HepG2 (cell line): ENCODE data around the gene ENSA. TPM values are rescaled to one million over a fixed set of nuclear protein-coding genes. Genes with fewer than 3 reads are reported as not detected.

Source experiments
- ATAC-seq: fragments of 200-7000 bp; cut with Tn5 transposase; 3 replicates; pipeline ENCODE4 v1.9.1; 2020; ENCODE audit warnings: mild to moderate bottlenecking, moderate library complexity
- BruUV-seq: library from RNA; stranded (reverse); fragments of 400-500 nt; replicated peaks from 2 replicates; lab custom pipeline; 2021; lab: Mats Ljungman, UMichigan
- CTCF ChIA-PET: fragments of 300-600 bp; formaldehyde crosslinking; extraction: SDS; loops from one replicate; lab custom pipeline; 2021; ENCODE audit warnings: low total read pairs, inconsistent platforms, low intra/inter-chr PET ratio; lab: Yijun Ruan, JAX
- POLR2A ChIA-PET: fragments of 350-600 bp; sonication (Branson Sonifier 250); formaldehyde crosslinking; loops from one replicate; lab custom pipeline; 2020; ENCODE audit warnings: antibody characterized with exemption, inconsistent platforms; lab: Yijun Ruan, JAX
- DNase-seq: peaks from one replicate; pipeline ENCODE4 v3.0.0-alpha.2; 2015; ENCODE audit warnings: low spot score
- FAIRE-seq: peaks from 3 replicates; lab custom pipeline; 2011; peaks lifted over from hg19 to GRCh38; lab: Jason Lieb, UNC
- H2AFZ ChIP-seq: one replicate; pipeline ENCODE4 v1.6.1; 2011; ENCODE audit warnings: low read length, inconsistent platforms
- H3K27ac ChIP-seq: fragments of 300-600 bp; 3 replicates; pipeline ENCODE4 v1.8.0; 2011; ENCODE audit warnings: mixed run types, mild to moderate bottlenecking, mixed read lengths, low read length, inconsistent platforms; ENCODE audit not compliant: insufficient read depth; ENCODE audit errors: extremely low read length
- H3K27me3 ChIP-seq, 2 experiments: fragments of 200-600 bp in 1 of 2; 2 replicates in 1 of 2; 3 replicates in 1 of 2; pipeline versions ENCODE4 v1.6.0 to v1.8.0; 2011; ENCODE audit warnings: low read length in 2 of 2, mild to moderate bottlenecking in 2 of 2, moderate library complexity in 2 of 2, inconsistent platforms in 1 of 2; ENCODE audit not compliant: insufficient read depth in 2 of 2, control insufficient read depth in 1 of 2
- H3K36me3 ChIP-seq, 2 experiments: fragments of 200-600 bp in 1 of 2; replicated peaks in 1 of 2; 2 replicates in 1 of 2; 3 replicates in 1 of 2; pipeline versions ENCODE4 v1.5.1 to v1.8.0; 2011; ENCODE audit warnings: low read length in 2 of 2, inconsistent platforms in 1 of 2; ENCODE audit not compliant: insufficient read depth in 2 of 2, control insufficient read depth in 1 of 2
- H3K4me1 ChIP-seq: 2 replicates; pipeline ENCODE4 v1.5.1; 2012; ENCODE audit warnings: low read length, inconsistent platforms; ENCODE audit not compliant: insufficient read depth
- H3K4me2 ChIP-seq: 2 replicates; pipeline ENCODE4 v1.6.0; 2011; ENCODE audit warnings: low read depth, low read length, inconsistent platforms
- H3K4me3 ChIP-seq, 3 experiments: fragments of 200-600 bp in 1 of 3; sonication (generic), shearing (Covaris generic) in 1 of 3; replicated peaks in 1 of 3; 2 replicates each; pipeline ENCODE4 v1.5.1; 2011 to 2016; ENCODE audit warnings: low read length in 3 of 3, inconsistent platforms in 2 of 3, low read depth in 2 of 3, mild to moderate bottlenecking in 2 of 3, control low read depth in 1 of 3, mixed read lengths in 1 of 3; ENCODE audit not compliant: insufficient read depth in 1 of 3
- H3K79me2 ChIP-seq: one replicate; pipeline ENCODE4 v1.6.1; 2011; ENCODE audit warnings: low read length, inconsistent platforms; ENCODE audit not compliant: insufficient read depth
- H3K9ac ChIP-seq: 2 replicates; pipeline ENCODE4 v1.6.0; 2011; ENCODE audit warnings: mild to moderate bottlenecking, low read depth, low read length, inconsistent platforms; ENCODE audit not compliant: insufficient read depth
- H3K9me3 ChIP-seq: 2 replicates; pipeline ENCODE4 v1.5.1; 2012; ENCODE audit warnings: mild to moderate bottlenecking, low read length
- H4K20me1 ChIP-seq: 2 replicates; pipeline ENCODE4 v1.6.0; 2011; ENCODE audit warnings: inconsistent platforms, mild to moderate bottlenecking, low read length, moderate library complexity; ENCODE audit not compliant: insufficient read depth
- CEBPG ChIP-seq: IDR thresholded peaks from 2 replicates; pipeline ENCODE4 v1.6.1; 2016
- CHD4 ChIP-seq: fragments of 200-600 bp; sonication (generic); IDR thresholded peaks from 2 replicates; pipeline ENCODE4 v1.7.0; 2017; ENCODE audit warnings: mild to moderate bottlenecking, low read length, borderline replicate concordance
- FOSL1 ChIP-seq: sonication (generic); formaldehyde crosslinking; IDR thresholded peaks from 2 replicates; pipeline ENCODE4 v1.9.0; 2021; ENCODE audit warnings: missing genetic modification reagents, borderline replicate concordance
- KDM1A ChIP-seq: IDR thresholded peaks from 2 replicates; pipeline ENCODE4 v1.6.1; 2016; ENCODE audit warnings: missing compliant biosample characterization
- MEF2D ChIP-seq: sonication (generic); formaldehyde crosslinking; IDR thresholded peaks from 2 replicates; pipeline ENCODE4 v1.5.1; 2020; ENCODE audit warnings: mild to moderate bottlenecking, missing genetic modification reagents
- MIXL1 ChIP-seq: IDR thresholded peaks from 2 replicates; pipeline ENCODE4 v1.6.1; 2016
- MXI1 ChIP-seq: IDR thresholded peaks from 3 replicates; pipeline ENCODE4 v1.6.1; 2012; ENCODE audit warnings: low read depth, low read length, inconsistent platforms, borderline replicate concordance
- NFIC ChIP-seq: IDR thresholded peaks from 2 replicates; pipeline ENCODE4 v1.6.1; 2012; ENCODE audit warnings: mild to moderate bottlenecking, low read length, inconsistent platforms
- NFKBIZ ChIP-seq: IDR thresholded peaks from 2 replicates; pipeline ENCODE4 v1.6.1; 2018; ENCODE audit warnings: missing genetic modification reagents, missing compliant biosample characterization
- SP140L ChIP-seq: sonication (generic); formaldehyde crosslinking; IDR thresholded peaks from 2 replicates; pipeline ENCODE4 v1.4.0; 2020; ENCODE audit warnings: missing genetic modification reagents, borderline replicate concordance
- ZNF121 ChIP-seq: sonication (generic); formaldehyde crosslinking; IDR thresholded peaks from 2 replicates; pipeline ENCODE4 v1.5.0; 2020; ENCODE audit warnings: mild to moderate bottlenecking, missing genetic modification reagents
- ZNF770 ChIP-seq: sonication (generic); formaldehyde crosslinking; IDR thresholded peaks from 2 replicates; pipeline ENCODE4 v1.5.0; 2020; ENCODE audit warnings: mild to moderate bottlenecking, missing genetic modification reagents
- WGBS: methylation state at CpG from one replicate; pipeline ENCODE4 v1.1.6; 2017; ENCODE audit warnings: low lambda C conversion rate; 5-methylcytosine and 5-hydroxymethylcytosine counted together
- in situ Hi-C: cut with HindIII; loops from 2 replicates; pipeline ENCODE4 v1.10.0; 2017; ENCODE audit warnings: low pct_unique_long_range_greater_than_20kb; ENCODE audit not compliant: extremely low pct_ligation_motif_present
- intact Hi-C: fragments of 100-400 bp; cut with micrococcal nuclease; formaldehyde crosslinking; loops from one replicate; pipeline ENCODE4 v1.10.0; 2022; ENCODE audit not compliant: unreplicated experiment
- polyA plus RNA-seq, 8 experiments: library from polyadenylated mRNA; depleted of rRNA in 3 of 8; stranded (reverse) in 7 of 8; unstranded in 1 of 8; fragments of >200 nt; fragmentation: Illumina TruSeq in 4 of 8; extraction: Trizol in 4 of 8; gene quantifications; 2 replicates each; pipeline versions ENCODE4 v1.2.1 to v1.2.3, GENCODE V29; 2011 to 2016; ENCODE audit warnings: low read depth in 4 of 8, missing spikeins in 1 of 8, mixed read lengths in 1 of 8; ENCODE audit not compliant: insufficient read depth in 1 of 8
- total RNA-seq, 5 experiments: library from RNA; depleted of rRNA; stranded (reverse); fragments of >200 nt; fragmentation: Illumina TruSeq; extraction: Trizol; gene quantifications; 2 replicates each; pipeline ENCODE4 v1.2.3, GENCODE V29; 2016; ENCODE audit warnings: low read depth in 1 of 5
- TF ChIP-seq, protein P1 (sequence below): IDR thresholded peaks from 2 replicates; pipeline ENCODE4 v1.4.0; 2020; ENCODE audit warnings: mild to moderate bottlenecking, missing genetic modification reagents
- TF ChIP-seq, protein P2 (sequence below): sonication (generic); formaldehyde crosslinking; IDR thresholded peaks from 2 replicates; pipeline ENCODE4 v1.5.1; 2020; ENCODE audit warnings: mild to moderate bottlenecking, moderate library complexity, missing genetic modification reagents

The ENSA gene
- total and polyA plus RNA-seq, 2 of the 13 experiments (the other 11 are each of a cell fraction or from before 2014, with no cell fraction given): 54.5 to 111 TPM

- TF ChIP-seq, protein P1, sequence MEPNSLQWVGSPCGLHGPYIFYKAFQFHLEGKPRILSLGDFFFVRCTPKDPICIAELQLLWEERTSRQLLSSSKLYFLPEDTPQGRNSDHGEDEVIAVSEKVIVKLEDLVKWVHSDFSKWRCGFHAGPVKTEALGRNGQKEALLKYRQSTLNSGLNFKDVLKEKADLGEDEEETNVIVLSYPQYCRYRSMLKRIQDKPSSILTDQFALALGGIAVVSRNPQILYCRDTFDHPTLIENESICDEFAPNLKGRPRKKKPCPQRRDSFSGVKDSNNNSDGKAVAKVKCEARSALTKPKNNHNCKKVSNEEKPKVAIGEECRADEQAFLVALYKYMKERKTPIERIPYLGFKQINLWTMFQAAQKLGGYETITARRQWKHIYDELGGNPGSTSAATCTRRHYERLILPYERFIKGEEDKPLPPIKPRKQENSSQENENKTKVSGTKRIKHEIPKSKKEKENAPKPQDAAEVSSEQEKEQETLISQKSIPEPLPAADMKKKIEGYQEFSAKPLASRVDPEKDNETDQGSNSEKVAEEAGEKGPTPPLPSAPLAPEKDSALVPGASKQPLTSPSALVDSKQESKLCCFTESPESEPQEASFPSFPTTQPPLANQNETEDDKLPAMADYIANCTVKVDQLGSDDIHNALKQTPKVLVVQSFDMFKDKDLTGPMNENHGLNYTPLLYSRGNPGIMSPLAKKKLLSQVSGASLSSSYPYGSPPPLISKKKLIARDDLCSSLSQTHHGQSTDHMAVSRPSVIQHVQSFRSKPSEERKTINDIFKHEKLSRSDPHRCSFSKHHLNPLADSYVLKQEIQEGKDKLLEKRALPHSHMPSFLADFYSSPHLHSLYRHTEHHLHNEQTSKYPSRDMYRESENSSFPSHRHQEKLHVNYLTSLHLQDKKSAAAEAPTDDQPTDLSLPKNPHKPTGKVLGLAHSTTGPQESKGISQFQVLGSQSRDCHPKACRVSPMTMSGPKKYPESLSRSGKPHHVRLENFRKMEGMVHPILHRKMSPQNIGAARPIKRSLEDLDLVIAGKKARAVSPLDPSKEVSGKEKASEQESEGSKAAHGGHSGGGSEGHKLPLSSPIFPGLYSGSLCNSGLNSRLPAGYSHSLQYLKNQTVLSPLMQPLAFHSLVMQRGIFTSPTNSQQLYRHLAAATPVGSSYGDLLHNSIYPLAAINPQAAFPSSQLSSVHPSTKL (CRISPR knock-in tag): 0 out of 2 replicates have a peak, but pooled peaks have one; percentile 10
- TF ChIP-seq MEF2D (no peak), NFKBIZ (CRISPR knock-in tag) (peak; percentile 48; the same call in 1 of the 2 replicates), CEBPG (CRISPR knock-in tag) (peak; percentile 77), MIXL1 (CRISPR knock-in tag) (0 out of 2 replicates have a peak, but pooled peaks have one; percentile 40), FOSL1 (CRISPR knock-in tag) (peak; percentile 68; the same call in 1 of the 2 replicates)
Observed at GRCh38 chr1:150613061-150613920, 16.1 kb downstream of the ENSA start (continued).

DNA sequence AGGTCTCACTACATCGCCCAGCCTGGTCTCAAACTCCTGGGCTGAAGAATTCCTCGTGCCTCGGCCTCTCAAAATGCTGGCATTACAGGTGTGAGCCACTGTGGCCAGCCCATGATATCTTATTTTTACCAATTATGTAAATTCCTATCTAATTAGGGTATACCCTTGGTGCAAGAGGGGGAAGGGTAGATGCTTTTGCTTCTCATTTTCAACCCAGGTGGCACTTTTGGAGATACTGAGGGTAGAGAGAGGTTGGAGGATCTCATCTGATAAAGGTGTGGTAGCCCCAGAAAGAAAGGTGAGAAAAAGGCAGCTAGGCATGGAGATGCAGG is 17.4 kb downstream of the ENSA start:
- peaks cover 58% of the 10 kb centered on the region for H3K4me1 ChIP-seq
- peak overlapping the region; percentile 84 for H3K9ac ChIP-seq
- POLR2A ChIA-PET: interaction anchor here (0.8 to 2.9 kb wide), 11 partner anchors 8 to 395 kb away, joined by 3 to 38 read pairs (median 5); partner anchors contain the start of genes MCL1 and MINDY1
- TF ChIP-seq KDM1A (CRISPR knock-in tag) (0 out of 2 replicates have a peak, but pooled peaks have one; percentile 2), NFIC (0 out of 2 replicates have a peak, but pooled peaks have one; percentile 13), ZNF770 (CRISPR knock-in tag) (peak; percentile 11; the same call in 1 of the 2 replicates), ZNF121 (CRISPR knock-in tag) (peak; percentile 27; the same call in 1 of the 2 replicates), MIXL1 (CRISPR knock-in tag) (no peak), MXI1 (no peak; the same call in 2 of the 3 replicates), CHD4 (0 out of 2 replicates have a peak, but pooled peaks have one; percentile 7), SP140L (CRISPR knock-in tag) (0 out of 2 replicates have a peak, but pooled peaks have one; percentile 9)
- TF ChIP-seq, protein P2, sequence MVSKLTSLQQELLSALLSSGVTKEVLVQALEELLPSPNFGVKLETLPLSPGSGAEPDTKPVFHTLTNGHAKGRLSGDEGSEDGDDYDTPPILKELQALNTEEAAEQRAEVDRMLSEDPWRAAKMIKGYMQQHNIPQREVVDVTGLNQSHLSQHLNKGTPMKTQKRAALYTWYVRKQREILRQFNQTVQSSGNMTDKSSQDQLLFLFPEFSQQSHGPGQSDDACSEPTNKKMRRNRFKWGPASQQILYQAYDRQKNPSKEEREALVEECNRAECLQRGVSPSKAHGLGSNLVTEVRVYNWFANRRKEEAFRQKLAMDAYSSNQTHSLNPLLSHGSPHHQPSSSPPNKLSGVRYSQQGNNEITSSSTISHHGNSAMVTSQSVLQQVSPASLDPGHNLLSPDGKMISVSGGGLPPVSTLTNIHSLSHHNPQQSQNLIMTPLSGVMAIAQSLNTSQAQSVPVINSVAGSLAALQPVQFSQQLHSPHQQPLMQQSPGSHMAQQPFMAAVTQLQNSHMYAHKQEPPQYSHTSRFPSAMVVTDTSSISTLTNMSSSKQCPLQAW: peak; percentile 1; the same call in 1 of the 2 replicates

More for the DNA sequence above, 17.4 kb downstream of the ENSA start:
- peaks cover 3% of the 10 kb centered on the region for H3K79me2 ChIP-seq
- H3K4me3 ChIP-seq: no peak overlapping the region
- H3K27me3 ChIP-seq: no peaks in the 10 kb centered on the region
- H3K27ac ChIP-seq: peak overlapping the region; percentile 95
- no peaks in the 10 kb centered on the region for H4K20me1 ChIP-seq
- H3K9me3 ChIP-seq: no peaks in the 10 kb centered on the region
- DNase-seq (no peak), ATAC-seq (no peak), FAIRE-seq (no peak)
- CTCF ChIA-PET: no interaction called here
- intact Hi-C loops: loop anchor here (5.0 kb wide), 1 partner anchor 35 kb away; the partner anchor contains the start of gene MCL1
- TSS peak; percentile 60 for BruUV-seq
- peaks cover 0 to 8% of the 10 kb centered on the region in 2 experiments; a peak in 3 of 5 replicates for H3K36me3 ChIP-seq
- H3K4me2 ChIP-seq: peak overlapping the region; percentile 68; the same call in 1 of the 2 replicates
- in situ Hi-C loops: no loop called here
- no peak overlapping the region for H2AFZ ChIP-seq
- 24% methylated on average over 3 of the region's 3 CpGs for WGBS
